Small intestine (tissue), 7 donors: ENCODE data around the gene SYNPO. TPM values are rescaled to one million over a fixed set of nuclear protein-coding genes. Genes with fewer than 3 reads are reported as not detected.
A peak's percentile ranks its signal among the peaks of the same experiment; 100 is the strongest.

Source experiments
- DNase-seq, 2 donors: peaks; one replicate each; pipeline versions ENCODE4 v3.0.0 to v3.0.0-alpha.2; 2013
- FAIRE-seq: peaks from 2 replicates; lab custom pipeline; 2012; peaks lifted over from hg19 to GRCh38; lab: Jason Lieb, UNC
- H3K27ac ChIP-seq, 3 donors: one replicate each; pipeline ENCODE4 v1.5.1; 2013; ENCODE audit warnings: low read length in 2 of 3, mild to moderate bottlenecking in 2 of 3, control low read depth in 1 of 3, inconsistent platforms in 1 of 3, low read depth in 1 of 3, moderate library complexity in 1 of 3
- H3K27me3 ChIP-seq, 3 donors: one replicate each; pipeline ENCODE4 v1.6.1; 2013; ENCODE audit warnings: low read length in 3 of 3, inconsistent platforms in 1 of 3; ENCODE audit not compliant: control insufficient read depth in 3 of 3, insufficient read depth in 3 of 3
- H3K36me3 ChIP-seq, 3 donors: one replicate each; pipeline ENCODE4 v1.6.1; 2013; ENCODE audit warnings: low read length in 3 of 3, inconsistent platforms in 1 of 3, low read depth in 1 of 3, mild to moderate bottlenecking in 1 of 3, moderate library complexity in 1 of 3; ENCODE audit not compliant: control insufficient read depth in 3 of 3, insufficient read depth in 2 of 3
- H3K4me1 ChIP-seq, 3 donors: one replicate each; pipeline ENCODE4 v1.6.1; 2013; ENCODE audit warnings: low read length in 2 of 3, inconsistent platforms in 1 of 3, low read depth in 1 of 3, mild to moderate bottlenecking in 1 of 3, moderate library complexity in 1 of 3; ENCODE audit not compliant: control insufficient read depth in 3 of 3, insufficient read depth in 2 of 3
- H3K4me3 ChIP-seq, 3 donors: one replicate each; pipeline ENCODE4 v1.5.1; 2013; ENCODE audit warnings: low read length in 3 of 3, control low read depth in 1 of 3, inconsistent platforms in 1 of 3, low read depth in 1 of 3, mild to moderate bottlenecking in 1 of 3, moderate library complexity in 1 of 3
- H3K9me3 ChIP-seq, 2 donors: one replicate each; pipeline ENCODE4 v1.6.1; 2013; ENCODE audit warnings: low read depth in 1 of 2, low read length in 1 of 2; ENCODE audit not compliant: control insufficient read depth in 2 of 2, insufficient read depth in 1 of 2
- whole genome bisulfite sequencing, 3 donors: extraction: QIAGEN DNeasy Blood & Tissue Kit; methylation state at CpG; one replicate each; pipeline ENCODE4 v1.1.7; 2013; 5-methylcytosine and 5-hydroxymethylcytosine counted together
- polyA plus RNA-seq, 4 donors: library from polyadenylated mRNA; stranded (reverse) in 3 of 4; unstranded in 1 of 4; fragments of 200-250 nt in 3 of 4; fragments of 120-200 nt in 1 of 4; gene quantifications; one replicate each; pipeline versions ENCODE4 v1.2.1 to v1.2.3, GENCODE V29; 2013
- donor health status: healthy with polysubstance abuse.
- donor health status: control.
- donor health status: control.
- donor health status: Bipolar disorder and iron deficiency.
- donor health status: healthy.

The SYNPO gene
- polyA plus RNA-seq, 4 donors: 23.2 to 44.0 (median 30.3) TPM

DNA sequence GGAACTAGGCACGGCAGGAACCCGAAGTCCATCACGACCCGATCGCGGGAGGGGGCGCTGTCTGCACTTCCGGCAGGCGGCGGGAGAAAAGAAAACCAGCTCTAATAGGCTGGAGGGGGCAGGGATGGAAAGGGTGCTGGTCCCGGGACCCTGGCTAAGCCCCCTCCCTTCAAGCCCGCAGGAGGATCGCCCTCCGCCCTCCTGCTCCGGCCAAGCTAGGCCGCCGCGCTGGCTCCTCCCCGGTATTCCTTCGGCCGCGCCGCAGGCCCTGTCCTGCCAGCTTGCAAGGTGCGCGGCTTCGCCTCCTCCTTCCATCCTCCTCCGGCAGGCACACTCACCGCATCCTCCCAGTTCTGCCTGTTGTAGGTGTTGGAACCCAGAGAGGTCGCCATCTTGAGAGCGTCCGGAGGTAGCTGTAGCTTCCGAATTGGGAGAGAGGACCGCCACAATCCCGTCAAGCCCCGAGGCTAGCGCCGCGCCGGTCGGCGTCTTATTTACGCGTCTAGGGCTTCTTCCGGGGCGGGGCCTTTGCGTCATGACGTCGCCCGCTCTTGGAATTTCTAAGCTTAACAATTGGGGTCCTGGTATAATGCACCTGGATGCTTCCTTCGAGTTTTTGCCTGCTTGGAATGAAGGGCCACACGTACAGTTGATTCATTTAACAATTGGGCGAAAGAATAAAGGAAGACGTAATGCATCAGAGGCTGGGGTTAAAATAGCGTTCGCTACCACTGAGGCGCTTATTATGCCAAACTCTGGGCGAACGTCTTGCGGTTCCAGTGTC lies 60.3 kb downstream of the SYNPO start, which contains the start of gene RBM22:
RBM22 (minus strand) TSS at position 469 of the 784 bp plus-strand sequence; CDS start at position 392, 77 bp downstream.
- Histone ChIP-seq H3K9me3 (no peaks in the 10 kb centered on the region), H3K36me3 (peaks cover 10 to 17% (median 16%) of the 10 kb centered on the region in 3 donors), H3K4me3 (peak within 1 kb of the TSS; percentile 81 to 92 (median 88)), H3K27me3 (no peaks in the 10 kb centered on the region), H3K27ac (peak within 1 kb of the TSS; percentile 57 to 99 (median 92)), H3K4me1 (peaks cover 0 to 10% (median 9%) of the 10 kb centered on the region in 3 donors)
- WGBS, 3 donors: 0% methylated on average over 55 to 59 of the region's 59 CpGs
- DNase-seq (peak; percentile 90 to 96), FAIRE-seq (no peak)

DNA sequence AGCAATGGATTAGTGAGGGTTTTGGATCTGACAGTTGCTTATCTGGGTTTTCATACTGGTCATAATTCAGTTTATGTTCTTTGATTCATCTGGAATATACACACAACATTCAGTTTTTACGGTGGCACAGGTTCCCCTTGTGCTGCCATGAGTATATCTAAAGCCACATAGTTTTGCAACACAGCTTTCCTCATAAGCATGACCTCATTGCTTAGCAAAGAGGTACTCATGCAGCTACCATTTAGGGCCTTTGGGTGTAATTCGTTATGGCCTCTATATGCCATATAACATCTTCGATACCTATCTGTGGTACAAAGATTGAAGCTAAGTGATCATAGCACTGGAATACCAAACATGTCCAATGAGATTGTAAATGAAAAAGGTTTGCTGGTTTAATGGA lies 63.3 kb downstream of the SYNPO start:
- Histone ChIP-seq H3K4me3 (no peak overlapping the region), H3K4me1 (peaks cover 0 to 18% (median 9%) of the 10 kb centered on the region in 3 donors), H3K27ac (no peak overlapping the region), H3K27me3 (no peaks in the 10 kb centered on the region), H3K9me3 (no peaks in the 10 kb centered on the region), H3K36me3 (peaks cover 0 to 5% (median 2%) of the 10 kb centered on the region in 3 donors)
- DNase-seq (peak in 1 of 2 donors; percentile 3), FAIRE-seq (no peak)
- 70 to 82% (median 76%) methylated on average over 3 of the region's 3 CpGs for WGBS, 3 donors

DNA sequence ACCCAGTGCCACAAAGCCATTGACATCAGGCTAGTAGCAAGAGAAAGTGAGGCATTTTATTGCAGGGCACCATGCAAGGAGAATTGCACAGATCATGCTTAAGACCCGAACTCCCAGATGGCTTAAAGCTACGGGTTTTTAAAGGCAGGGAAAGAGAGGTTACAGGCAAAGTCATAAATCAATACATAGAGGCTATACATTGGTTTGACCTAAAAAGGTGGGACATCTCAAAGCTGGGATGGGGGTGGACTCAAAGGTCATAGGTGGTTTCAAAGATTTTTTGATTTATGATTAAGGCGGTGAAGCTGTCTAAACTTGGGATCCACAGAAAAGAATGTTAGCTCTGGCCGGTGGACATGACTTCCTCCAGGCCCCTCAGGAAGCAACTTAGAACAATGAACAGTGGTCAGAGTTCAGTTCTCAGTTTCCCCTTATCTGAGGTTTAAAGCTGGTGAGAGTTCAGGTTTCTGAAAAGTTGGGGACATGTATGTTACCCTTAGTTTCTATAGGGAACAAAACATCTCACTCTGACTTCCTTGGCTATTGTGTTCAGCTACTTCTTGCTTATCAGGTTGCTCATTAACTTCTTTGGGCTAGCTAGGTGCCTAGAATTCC lies 66.4 kb downstream of the SYNPO start:
- H3K4me3 ChIP-seq: no peak overlapping the region
- no peaks in the 10 kb centered on the region for H3K9me3 ChIP-seq
- H3K4me1 ChIP-seq: peaks cover 0 to 9% (median 0%) of the 10 kb centered on the region in 3 donors
- H3K27me3 ChIP-seq: no peaks in the 10 kb centered on the region
- FAIRE-seq (no peak), DNase-seq (peak in 1 of 2 donors; percentile 29)
- H3K27ac ChIP-seq: peak overlapping the region in 1 of 3 donors; percentile 27
- H3K36me3 ChIP-seq: peaks cover 7 to 11% (median 11%) of the 10 kb centered on the region in 3 donors
- 59 to 70% (median 64%) methylated on average over 4 of the region's 4 CpGs for WGBS, 3 donors

Other genes starting within 250 kb of the SYNPO start
- gene CD74, start 227.8 kb upstream of the SYNPO start, polyA plus RNA-seq: 100 to 1,000 TPM; 288 to 939 (median 754) TPM
- 1,000 to 10,000 TPM; 2,525 to 5,825 (median 4,194) TPM for gene RPS14, start 190.9 kb upstream of the SYNPO start, polyA plus RNA-seq
- 10 to 100 TPM in 3 of 4 donors, 1 to 10 TPM in 1; 7.4 to 44.5 (median 21.0) TPM for gene NDST1, start 132.5 kb upstream of the SYNPO start, polyA plus RNA-seq
- 1 to 10 TPM in 1 of 4 donors, under 1 TPM in 3; 0.27 to 1.5 (median 0.38) TPM for gene MYOZ3, start 20.6 kb downstream of the SYNPO start, polyA plus RNA-seq
- gene RBM22, start 60.4 kb downstream of the SYNPO start, polyA plus RNA-seq: 10 to 100 TPM; 28.1 to 55.5 (median 32.1) TPM
- gene DCTN4, start 118.4 kb downstream of the SYNPO start, polyA plus RNA-seq: 10 to 100 TPM; 15.7 to 46.6 (median 19.9) TPM
- 10 to 100 TPM; 14.2 to 24.6 (median 20.3) TPM for gene SMIM3, start 138.1 kb downstream of the SYNPO start, polyA plus RNA-seq
- under 1 TPM in 1 of 4 donors, not detected in 3; 0.10 TPM for gene IRGM, start 205.9 kb downstream of the SYNPO start, polyA plus RNA-seq